Natural killer cell (primary cell): ENCODE results near the gene SLC25A48. TPM values are rescaled to one million over a fixed set of nuclear protein-coding genes. Genes with fewer than 3 reads are reported as not detected.

Experiments used
- ATAC-seq, 3 donors: fragments of 150-1000 bp in 2 of 3; fragments of 200-7000 bp in 1 of 3; cut with Tn5 transposase; 1 replicate in 1 of 3; 2 replicates in 2 of 3; pipeline ENCODE4 v1.10.0; 2021; ENCODE audit warnings: mild to moderate bottlenecking in 2 of 3, moderate library complexity in 2 of 3
- DNase-seq, 2 donors: peaks; one replicate each; pipeline versions ENCODE4 v3.0.0 to v3.0.0-alpha.2; 2013 to 2021; ENCODE audit warnings: mixed read lengths in 1 of 2
- H3K27ac ChIP-seq: one replicate; pipeline ENCODE4 v1.5.1; 2013; ENCODE audit warnings: mild to moderate bottlenecking, low read length
- H3K27me3 ChIP-seq: one replicate; pipeline ENCODE4 v1.6.1; 2013; ENCODE audit warnings: low read length; ENCODE audit not compliant: control insufficient read depth, insufficient read depth
- H3K36me3 ChIP-seq: one replicate; pipeline ENCODE4 v1.6.1; 2013; ENCODE audit warnings: low read length; ENCODE audit not compliant: control insufficient read depth, insufficient read depth
- H3K4me1 ChIP-seq: one replicate; pipeline ENCODE4 v1.6.1; 2013; ENCODE audit warnings: low read length; ENCODE audit not compliant: control insufficient read depth, insufficient read depth
- H3K4me3 ChIP-seq: one replicate; pipeline ENCODE4 v1.5.1; 2013; ENCODE audit warnings: low read length
- H3K9me3 ChIP-seq: one replicate; pipeline ENCODE4 v1.6.1; 2013; ENCODE audit warnings: low read length; ENCODE audit not compliant: control insufficient read depth, insufficient read depth
- H3K27ac Mint-ChIP-seq, 2 donors: one replicate each; pipeline ENCODE4 v1.8.0; 2022; ENCODE audit warnings: mild to moderate bottlenecking in 2 of 2, mixed read lengths in 2 of 2, moderate library complexity in 1 of 2
- H3K27me3 Mint-ChIP-seq, 2 donors: one replicate each; pipeline ENCODE4 v1.8.0; 2022; ENCODE audit warnings: low read depth in 2 of 2, mixed read lengths in 2 of 2
- H3K36me3 Mint-ChIP-seq: one replicate; pipeline ENCODE4 v1.8.0; 2022; ENCODE audit warnings: mixed read lengths
- H3K4me1 Mint-ChIP-seq, 2 donors: one replicate each; pipeline ENCODE4 v1.8.0; 2022; ENCODE audit warnings: mixed read lengths in 2 of 2
- H3K4me3 Mint-ChIP-seq: one replicate; pipeline ENCODE4 v1.8.0; 2022; ENCODE audit warnings: mild to moderate bottlenecking, moderate library complexity, mixed read lengths
- H3K9me3 Mint-ChIP-seq, 2 donors: one replicate each; pipeline ENCODE4 v1.8.0; 2022; ENCODE audit warnings: mixed read lengths in 2 of 2
- WGBS: methylation state at CpG from one replicate; pipeline ENCODE4 v1.1.7; 2013; ENCODE audit warnings: missing lambda C conversion rate; ENCODE audit not compliant: insufficient coverage; 5-methylcytosine and 5-hydroxymethylcytosine counted together
- intact Hi-C: fragments of 100-400 bp; cut with micrococcal nuclease; formaldehyde crosslinking; loops from one replicate; pipeline ENCODE4 v1.14.2; 2022
- total RNA-seq, 4 donors: library from RNA; stranded (reverse); fragments of 120-200 nt in 1 of 4; gene quantifications; one replicate each; pipeline versions ENCODE4 v1.2.3 to v1.2.4, GENCODE V29; 2013 to 2022
- TF ChIP-seq, protein P1 (sequence below): fragments of 200-600 bp; IDR thresholded peaks from one replicate; pipeline ENCODE4 v1.8.0; 2022; ENCODE audit warnings: antibody characterized with exemption

Gene SLC25A48
- total RNA-seq, 3 donors from 2014 or later (not counting 1 experiment from before 2014, with no cell fraction given) = not detected

- Mint-ChIP-seq H3K27me3 (peaks cover 30 to 55% of the 10 kb centered on the region in 2 donors), H3K4me1 (no peaks in the 10 kb centered on the region), H3K4me3 (no peak overlapping the region), H3K9me3 (no peaks in the 10 kb centered on the region), H3K27ac (no peak overlapping the region), H3K36me3 (no peaks in the 10 kb centered on the region)
- Histone ChIP-seq H3K27ac (no peak overlapping the region), H3K27me3 (peaks cover 19% of the 10 kb centered on the region), H3K36me3 (no peaks in the 10 kb centered on the region), H3K9me3 (no peaks in the 10 kb centered on the region), H3K4me1 (no peaks in the 10 kb centered on the region), H3K4me3 (no peak overlapping the region)
- DNase-seq (no peak), ATAC-seq (no peak)
- TF ChIP-seq, protein P1, sequence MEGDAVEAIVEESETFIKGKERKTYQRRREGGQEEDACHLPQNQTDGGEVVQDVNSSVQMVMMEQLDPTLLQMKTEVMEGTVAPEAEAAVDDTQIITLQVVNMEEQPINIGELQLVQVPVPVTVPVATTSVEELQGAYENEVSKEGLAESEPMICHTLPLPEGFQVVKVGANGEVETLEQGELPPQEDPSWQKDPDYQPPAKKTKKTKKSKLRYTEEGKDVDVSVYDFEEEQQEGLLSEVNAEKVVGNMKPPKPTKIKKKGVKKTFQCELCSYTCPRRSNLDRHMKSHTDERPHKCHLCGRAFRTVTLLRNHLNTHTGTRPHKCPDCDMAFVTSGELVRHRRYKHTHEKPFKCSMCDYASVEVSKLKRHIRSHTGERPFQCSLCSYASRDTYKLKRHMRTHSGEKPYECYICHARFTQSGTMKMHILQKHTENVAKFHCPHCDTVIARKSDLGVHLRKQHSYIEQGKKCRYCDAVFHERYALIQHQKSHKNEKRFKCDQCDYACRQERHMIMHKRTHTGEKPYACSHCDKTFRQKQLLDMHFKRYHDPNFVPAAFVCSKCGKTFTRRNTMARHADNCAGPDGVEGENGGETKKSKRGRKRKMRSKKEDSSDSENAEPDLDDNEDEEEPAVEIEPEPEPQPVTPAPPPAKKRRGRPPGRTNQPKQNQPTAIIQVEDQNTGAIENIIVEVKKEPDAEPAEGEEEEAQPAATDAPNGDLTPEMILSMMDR = no peak
- intact Hi-C loops = no loop called here
- WGBS = 89% methylated on average over 3 of the region's 3 CpGs
Observed at GRCh38 chr5:135934939-135935338, 100.5 kb downstream of the SLC25A48 start.

GRCh38 chr5:135937245-135937911 is 102.9 kb downstream of the SLC25A48 start:
- DNase-seq (no peak), ATAC-seq (no peak)
- H3K27me3 Mint-ChIP-seq = peaks cover 18 to 47% of the 10 kb centered on the region in 2 donors
- no peaks in the 10 kb centered on the region for H3K4me1 ChIP-seq
- WGBS = 92% methylated on average over 4 of the region's 5 CpGs
- TF ChIP-seq, protein P1 = no peak
- H3K4me3 Mint-ChIP-seq = no peak overlapping the region
- intact Hi-C loops = no loop called here
- no peak overlapping the region for H3K4me3 ChIP-seq
- H3K9me3 Mint-ChIP-seq = no peaks in the 10 kb centered on the region
- H3K4me1 Mint-ChIP-seq = no peaks in the 10 kb centered on the region
- H3K36me3 Mint-ChIP-seq = no peaks in the 10 kb centered on the region
- H3K27me3 ChIP-seq = peaks cover 7% of the 10 kb centered on the region
- no peaks in the 10 kb centered on the region for H3K9me3 ChIP-seq
- H3K27ac Mint-ChIP-seq = no peak overlapping the region
- H3K27ac ChIP-seq = no peak overlapping the region
- H3K36me3 ChIP-seq = no peaks in the 10 kb centered on the region

Other genes starting within 250 kb of the SLC25A48 start
- not detected for gene IL9, start 61.2 kb downstream of the SLC25A48 start, total RNA-seq
- not detected for gene LECT2, start 120.3 kb downstream of the SLC25A48 start, total RNA-seq
- gene TGFBI, start 194.3 kb downstream of the SLC25A48 start, total RNA-seq = 10 to 100 TPM in 2 of 3 donors, 1 to 10 TPM in 1; 6.7 to 19.6 (median 18.5) TPM